ENCODE results near the gene ADGRF1. TPM values are rescaled to one million over a fixed set of nuclear protein-coding genes. Genes with fewer than 3 reads are reported as not detected.

ADGRF1 gene
- total and polyA plus RNA-seq, 2 donors from 2014 or later = 28.6 to 58.8 TPM

- FAIRE-seq = no peak
- no peaks in the 10 kb centered on the region for H3K4me1 ChIP-seq (ENCODE audit: control insufficient read depth in 2 of 3, insufficient read depth in 2 of 3, low read depth in 1 of 3, low read length in 3 of 3)
- no peak for DNase-seq
- TF ChIP-seq CTCF (IDR thresholded peaks at IDR 0.05; ENCODE audit: borderline replicate concordance, extremely low read depth, insufficient read depth) = no peak
- H3K27ac ChIP-seq (ENCODE audit: low read depth in 2 of 2, low read length in 2 of 2) = no peak overlapping the region
- intact Hi-C loops (cut with DNase I) = no loop called here
- H3K9ac ChIP-seq (ENCODE audit: low read length in 3 of 3) = no peak overlapping the region
- no peaks in the 10 kb centered on the region for H3K27me3 ChIP-seq (ENCODE audit: control insufficient read depth, insufficient read depth, low read length)
- H3K9me3 ChIP-seq (ENCODE audit: control insufficient read depth in 2 of 3, insufficient read depth in 1 of 3, low read length in 3 of 3) = no peaks in the 10 kb centered on the region
- H3K36me3 ChIP-seq (ENCODE audit: control insufficient read depth in 2 of 3, insufficient read depth in 3 of 3, low read length in 3 of 3) = no peaks in the 10 kb centered on the region
- no peak overlapping the region for H3K4me3 ChIP-seq (ENCODE audit: low read length in 3 of 3)
Measured at GRCh38 chr6:46964716-46965519, 77.2 kb downstream of the ADGRF1 start.

- intact Hi-C loops (cut with DNase I) = no loop called here
- Histone ChIP-seq H3K36me3 (ENCODE audit: control insufficient read depth in 2 of 3, insufficient read depth in 3 of 3, low read length in 3 of 3) (no peaks in the 10 kb centered on the region), H3K9ac (ENCODE audit: low read length in 3 of 3) (no peak overlapping the region), H3K27me3 (ENCODE audit: control insufficient read depth, insufficient read depth, low read length) (no peaks in the 10 kb centered on the region), H3K9me3 (ENCODE audit: control insufficient read depth in 2 of 3, insufficient read depth in 1 of 3, low read length in 3 of 3) (no peaks in the 10 kb centered on the region), H3K27ac (ENCODE audit: low read depth in 2 of 2, low read length in 2 of 2) (no peak overlapping the region), H3K4me1 (ENCODE audit: control insufficient read depth in 2 of 3, insufficient read depth in 2 of 3, low read depth in 1 of 3, low read length in 3 of 3) (no peaks in the 10 kb centered on the region), H3K4me3 (ENCODE audit: low read length in 3 of 3) (no peak overlapping the region)
- FAIRE-seq = no peak
- peak in 1 of 5 donors; percentile 32 for DNase-seq
- TF ChIP-seq CTCF (IDR thresholded peaks at IDR 0.05; ENCODE audit: borderline replicate concordance, extremely low read depth, insufficient read depth) = no peak
Measured at GRCh38 chr6:46963626-46964025, 78.5 kb downstream of the ADGRF1 start.

- intact Hi-C loops (cut with DNase I) = no loop called here
- no peak overlapping the region for H3K27ac ChIP-seq (ENCODE audit: low read depth in 2 of 2, low read length in 2 of 2)
- H3K36me3 ChIP-seq (ENCODE audit: control insufficient read depth in 2 of 3, insufficient read depth in 3 of 3, low read length in 3 of 3) = no peaks in the 10 kb centered on the region
- DNase-seq (no peak), FAIRE-seq (no peak)
- no peak overlapping the region for H3K4me3 ChIP-seq (ENCODE audit: low read length in 3 of 3)
- H3K9ac ChIP-seq (ENCODE audit: low read length in 3 of 3) = no peak overlapping the region
- no peaks in the 10 kb centered on the region for H3K27me3 ChIP-seq (ENCODE audit: control insufficient read depth, insufficient read depth, low read length)
- no peaks in the 10 kb centered on the region for H3K9me3 ChIP-seq (ENCODE audit: control insufficient read depth in 2 of 3, insufficient read depth in 1 of 3, low read length in 3 of 3)
- no peaks in the 10 kb centered on the region for H3K4me1 ChIP-seq (ENCODE audit: control insufficient read depth in 2 of 3, insufficient read depth in 2 of 3, low read depth in 1 of 3, low read length in 3 of 3)
- TF ChIP-seq CTCF (IDR thresholded peaks at IDR 0.05; ENCODE audit: borderline replicate concordance, extremely low read depth, insufficient read depth) = no peak
Measured at GRCh38 chr6:46963039-46963438, 79.1 kb downstream of the ADGRF1 start.
